Activated CD4-positive, alpha-beta T cell treated with anti-CD3 and anti-CD28 coated beads, Interleukin-2, amount 10 ng/mL, durations not matched to agents 7 days and 5 days (primary cell): ENCODE measurements around the gene DPH2. TPM values are rescaled to one million over a fixed set of nuclear protein-coding genes. Genes with fewer than 3 reads are reported as not detected.

Source experiments
- CTCF ChIA-PET: fragments of 350-600 bp; sonication (Branson Sonifier 250); formaldehyde crosslinking; loops from one replicate; lab custom pipeline; 2021; ENCODE audit warnings: antibody characterized with exemption; lab: Charles Lee
- POLR2A ChIA-PET: fragments of 350-600 bp; sonication (Branson Sonifier 250); formaldehyde crosslinking; loops from one replicate; lab custom pipeline; 2021; ENCODE audit warnings: antibody characterized with exemption; lab: Charles Lee
- DNase-seq: peaks from one replicate; pipeline ENCODE4 v3.0.0-alpha.2; 2020
- H3K27ac Mint-ChIP-seq: one replicate; pipeline ENCODE4 v1.8.0; 2021; ENCODE audit warnings: mild to moderate bottlenecking, moderate library complexity, mixed read lengths
- H3K27me3 Mint-ChIP-seq: one replicate; pipeline ENCODE4 v1.8.0; 2021; ENCODE audit warnings: mixed read lengths
- H3K36me3 Mint-ChIP-seq: one replicate; pipeline ENCODE4 v1.8.0; 2021; ENCODE audit warnings: low read depth, mixed read lengths
- H3K4me1 Mint-ChIP-seq: one replicate; pipeline ENCODE4 v1.8.0; 2021; ENCODE audit warnings: mixed read lengths
- H3K4me3 Mint-ChIP-seq: one replicate; pipeline ENCODE4 v1.8.0; 2021; ENCODE audit warnings: mild to moderate bottlenecking, moderate library complexity, mixed read lengths
- H3K9me3 Mint-ChIP-seq: one replicate; pipeline ENCODE4 v1.8.0; 2021; ENCODE audit warnings: mixed read lengths
- total RNA-seq, 2 experiments: library from RNA; stranded (reverse); gene quantifications; one replicate each; pipeline ENCODE4 v1.2.3, GENCODE V29; 2021

Gene DPH2
- total RNA-seq, 2 experiments from 2014 or later: 28.0 to 30.0 TPM

GRCh38 chr1:43947061-43947873 lies 22.5 kb upstream of the DPH2 start:
- peak; percentile 32 for DNase-seq
- peaks cover 8% of the 10 kb centered on the region for H3K36me3 Mint-ChIP-seq
- ChIA-PET CTCF (interaction anchor here (0.7 to 9.2 kb wide), 8 partner anchors 9 to 183 kb away, joined by 3 to 93 read pairs (median 4); partner anchors contain the start of gene ARTN), POLR2A (no interaction called here)
- H3K4me1 Mint-ChIP-seq: peaks cover 47% of the 10 kb centered on the region
- H3K4me3 Mint-ChIP-seq: peak overlapping the region; percentile 80
- no peaks in the 10 kb centered on the region for H3K9me3 Mint-ChIP-seq
- H3K27me3 Mint-ChIP-seq: no peaks in the 10 kb centered on the region
- peak overlapping the region; percentile 94 for H3K27ac Mint-ChIP-seq

- H3K4me3 Mint-ChIP-seq: peak overlapping the region; percentile 80
- peaks cover 8% of the 10 kb centered on the region for H3K36me3 Mint-ChIP-seq
- peaks cover 47% of the 10 kb centered on the region for H3K4me1 Mint-ChIP-seq
- DNase-seq: no peak
- H3K27ac Mint-ChIP-seq: peak overlapping the region; percentile 94
- ChIA-PET POLR2A (no interaction called here), CTCF (interaction anchor here (0.6 to 9.2 kb wide), 3 partner anchors 14 to 228 kb away, joined by 3 to 93 read pairs (median 3); partner anchors contain the start of gene ARTN)
- no peaks in the 10 kb centered on the region for H3K27me3 Mint-ChIP-seq
- no peaks in the 10 kb centered on the region for H3K9me3 Mint-ChIP-seq
Observed at GRCh38 chr1:43947874-43948437, 21.9 kb upstream of the DPH2 start.

- H3K27ac Mint-ChIP-seq: no peak overlapping the region
- H3K36me3 Mint-ChIP-seq: peaks cover 6% of the 10 kb centered on the region
- peaks cover 41% of the 10 kb centered on the region for H3K4me1 Mint-ChIP-seq
- POLR2A ChIA-PET: no interaction called here
- H3K9me3 Mint-ChIP-seq: no peaks in the 10 kb centered on the region
- H3K27me3 Mint-ChIP-seq: no peaks in the 10 kb centered on the region
- no peak overlapping the region for H3K4me3 Mint-ChIP-seq
- CTCF ChIA-PET: interaction anchor here (1.3 to 9.2 kb wide), 4 partner anchors 15 to 282 kb away, joined by 3 to 93 read pairs (median 6); partner anchors contain the start of genes ARTN and DPH2
- DNase-seq: no peak
Observed at GRCh38 chr1:43949678-43950077, 20.1 kb upstream of the DPH2 start.

GRCh38 chr1:43951021-43951985 lies 18.5 kb upstream of the DPH2 start:
- ChIA-PET CTCF (interaction anchor here (1.3 to 9.2 kb wide), 2 partner anchors 17 to 22 kb away, joined by 4 to 93 read pairs; partner anchors contain the start of gene ARTN), POLR2A (no interaction called here)
- Mint-ChIP-seq H3K9me3 (no peaks in the 10 kb centered on the region), H3K36me3 (peaks cover 4% of the 10 kb centered on the region), H3K27ac (no peak overlapping the region), H3K4me3 (no peak overlapping the region), H3K4me1 (peaks cover 25% of the 10 kb centered on the region), H3K27me3 (no peaks in the 10 kb centered on the region)
- no peak for DNase-seq

GRCh38 chr1:43952731-43953346 lies 17.0 kb upstream of the DPH2 start:
- Mint-ChIP-seq H3K27ac (no peak overlapping the region), H3K4me3 (no peak overlapping the region), H3K27me3 (no peaks in the 10 kb centered on the region), H3K9me3 (no peaks in the 10 kb centered on the region), H3K36me3 (peaks cover 5% of the 10 kb centered on the region), H3K4me1 (peaks cover 18% of the 10 kb centered on the region)
- DNase-seq: no peak
- CTCF ChIA-PET: interaction anchor here (1.0 to 1.5 kb wide), 3 partner anchors 9 to 60 kb away, joined by 3 read pairs; no protein-coding TSS in a partner anchor
- POLR2A ChIA-PET: no interaction called here

GRCh38 chr1:43953361-43953760 lies 16.4 kb upstream of the DPH2 start:
- Mint-ChIP-seq H3K27me3 (no peaks in the 10 kb centered on the region), H3K9me3 (no peaks in the 10 kb centered on the region), H3K4me1 (peaks cover 13% of the 10 kb centered on the region), H3K36me3 (peaks cover 10% of the 10 kb centered on the region), H3K27ac (no peak overlapping the region), H3K4me3 (no peak overlapping the region)
- ChIA-PET CTCF (interaction anchor here (1.0 to 3.2 kb wide), 4 partner anchors 9 to 59 kb away, joined by 3 to 14 read pairs (median 3); partner anchors contain the start of gene ARTN), POLR2A (no interaction called here)
- DNase-seq: no peak

- CTCF ChIA-PET: interaction anchor here (1.4 to 3.2 kb wide), 4 partner anchors 9 to 81 kb away, joined by 3 to 14 read pairs (median 4); partner anchors contain the start of gene ARTN
- no peak overlapping the region for H3K27ac Mint-ChIP-seq
- H3K9me3 Mint-ChIP-seq: no peaks in the 10 kb centered on the region
- no peak for DNase-seq
- peaks cover 6% of the 10 kb centered on the region for H3K4me1 Mint-ChIP-seq
- peaks cover 11% of the 10 kb centered on the region for H3K36me3 Mint-ChIP-seq
- no peaks in the 10 kb centered on the region for H3K27me3 Mint-ChIP-seq
- no peak overlapping the region for H3K4me3 Mint-ChIP-seq
- POLR2A ChIA-PET: no interaction called here
Observed at GRCh38 chr1:43954036-43954435, 15.8 kb upstream of the DPH2 start.

- POLR2A ChIA-PET: no interaction called here
- H3K4me1 Mint-ChIP-seq: no peaks in the 10 kb centered on the region
Observed at GRCh38 chr1:43956234-43956633, 13.6 kb upstream of the DPH2 start.

GRCh38 chr1:43957407-43958040 lies 12.3 kb upstream of the DPH2 start:
- H3K4me3 Mint-ChIP-seq: no peak overlapping the region
- peaks cover 9% of the 10 kb centered on the region for H3K36me3 Mint-ChIP-seq
- H3K4me1 Mint-ChIP-seq: peaks cover 1% of the 10 kb centered on the region
- no peak overlapping the region for H3K27ac Mint-ChIP-seq
- ChIA-PET POLR2A (no interaction called here), CTCF (interaction anchor here (1.1 to 2.0 kb wide), 3 partner anchors 10 to 23 kb away, joined by 3 to 5 read pairs (median 3); partner anchors contain the start of gene ATP6V0B)
- H3K9me3 Mint-ChIP-seq: no peaks in the 10 kb centered on the region
- DNase-seq: no peak
- no peaks in the 10 kb centered on the region for H3K27me3 Mint-ChIP-seq

More at GRCh38 chr1:43956234-43956633, 13.6 kb upstream of the DPH2 start:
- Mint-ChIP-seq H3K4me3 (no peak overlapping the region), H3K27me3 (no peaks in the 10 kb centered on the region), H3K9me3 (no peaks in the 10 kb centered on the region), H3K27ac (no peak overlapping the region), H3K36me3 (peaks cover 9% of the 10 kb centered on the region)
- no peak for DNase-seq
- CTCF ChIA-PET: interaction anchor here (1.3 to 3.2 kb wide), 5 partner anchors 8 to 21 kb away, joined by 3 to 14 read pairs (median 5); partner anchors contain the start of genes ARTN and ATP6V0B

GRCh38 chr1:43958351-43959255 lies 11.2 kb upstream of the DPH2 start:
- Mint-ChIP-seq H3K36me3 (peaks cover 9% of the 10 kb centered on the region), H3K27ac (no peak overlapping the region), H3K27me3 (no peaks in the 10 kb centered on the region), H3K4me3 (no peak overlapping the region), H3K9me3 (no peaks in the 10 kb centered on the region), H3K4me1 (peaks cover 6% of the 10 kb centered on the region)
- POLR2A ChIA-PET: no interaction called here
- no peak for DNase-seq
- CTCF ChIA-PET: interaction anchor here (1.1 to 1.7 kb wide), 4 partner anchors 12 to 24 kb away, joined by 3 to 5 read pairs (median 4); partner anchors contain the start of genes DPH2 and IPO13
